ENCODE results near the gene GTPBP1. TPM values are rescaled to one million over a fixed set of nuclear protein-coding genes. Genes with fewer than 3 reads are reported as not detected.

The GTPBP1 gene
- polyA plus RNA-seq, 3 donors = 6.7 to 41.4 (median 12.7) TPM

GRCh38 chr22:38719196-38719595, 13.5 kb downstream of the GTPBP1 start:
- peaks cover 65 to 92% of the 10 kb centered on the region in 2 donors for H3K36me3 Mint-ChIP-seq
- no peak overlapping the region for H3K27ac Mint-ChIP-seq
- DNase-seq = no peak
- H3K4me3 Mint-ChIP-seq = no peak overlapping the region
- no peak overlapping the region for H3K27ac ChIP-seq (ENCODE audit: low read depth in 1 of 2, low read length in 2 of 2)
- intact Hi-C loops (cut with micrococcal nuclease) = no loop called here
- H3K4me1 ChIP-seq (ENCODE audit: control insufficient read depth in 1 of 2, insufficient read depth in 2 of 2, low read length in 2 of 2) = no peaks in the 10 kb centered on the region
- peaks cover 65% of the 10 kb centered on the region for H4K20me1 ChIP-seq (ENCODE audit: insufficient read depth, low read length)
- no peak overlapping the region for H3K9ac ChIP-seq (ENCODE audit: insufficient read depth, low read length, poor library complexity, severe bottlenecking)
- peaks cover 70 to 93% of the 10 kb centered on the region in 2 donors for H3K36me3 ChIP-seq (replicated peaks in 1 of 2; ENCODE audit: control insufficient read depth in 1 of 2, insufficient read depth in 2 of 2, low read length in 2 of 2)
- peaks cover 11% of the 10 kb centered on the region for H3K4me1 Mint-ChIP-seq
- 98% methylated on average over 6 of the region's 6 CpGs for WGBS (ENCODE audit: insufficient coverage)
- peaks cover 0 to 2% (median 0%) of the 10 kb centered on the region in 7 donors for H3K9me3 Mint-ChIP-seq
- no peak overlapping the region for H3K4me3 ChIP-seq (replicated peaks in 1 of 3; ENCODE audit: low read depth in 2 of 3, low read length in 3 of 3)
- H3K9me3 ChIP-seq (replicated peaks in 1 of 2; ENCODE audit: control insufficient read depth in 1 of 2, insufficient read depth in 1 of 2, low read length in 2 of 2) = no peaks in the 10 kb centered on the region
- TF ChIP-seq CTCF (IDR thresholded peaks at IDR 0.05) = no peak
- H3K27me3 ChIP-seq (ENCODE audit: control insufficient read depth in 2 of 2, insufficient read depth in 2 of 2, low read length in 2 of 2) = no peaks in the 10 kb centered on the region
- H2AFZ ChIP-seq (ENCODE audit: insufficient read depth, low read depth, low read length, poor library complexity, severe bottlenecking) = no peak overlapping the region
- H3K27me3 Mint-ChIP-seq (ENCODE audit: low read depth in 3 of 3) = no peaks in the 10 kb centered on the region
- H3K4me2 ChIP-seq (replicated peaks; ENCODE audit: extremely low read depth, low read length, poor library complexity, severe bottlenecking) = no peak overlapping the region
- peaks cover 26% of the 10 kb centered on the region for H3K79me2 ChIP-seq (ENCODE audit: insufficient read depth, low read length)

- 100% methylated on average over 1 of the region's 3 CpGs for WGBS (ENCODE audit: insufficient coverage)
- Mint-ChIP-seq H3K4me1 (peaks cover 1% of the 10 kb centered on the region), H3K4me3 (no peak overlapping the region), H3K27ac (no peak overlapping the region), H3K36me3 (peaks cover 76 to 95% of the 10 kb centered on the region in 2 donors), H3K27me3 (ENCODE audit: low read depth in 3 of 3) (no peaks in the 10 kb centered on the region), H3K9me3 (peaks cover 0 to 2% (median 0%) of the 10 kb centered on the region in 7 donors)
- Histone ChIP-seq H3K27me3 (ENCODE audit: control insufficient read depth in 2 of 2, insufficient read depth in 2 of 2, low read length in 2 of 2) (no peaks in the 10 kb centered on the region), H4K20me1 (ENCODE audit: insufficient read depth, low read length) (peaks cover 60% of the 10 kb centered on the region), H3K4me2 (replicated peaks; ENCODE audit: extremely low read depth, low read length, poor library complexity, severe bottlenecking) (no peak overlapping the region), H3K27ac (ENCODE audit: low read depth in 1 of 2, low read length in 2 of 2) (no peak overlapping the region), H3K36me3 (replicated peaks in 1 of 2; ENCODE audit: control insufficient read depth in 1 of 2, insufficient read depth in 2 of 2, low read length in 2 of 2) (peaks cover 79 to 96% of the 10 kb centered on the region in 2 donors), H3K4me3 (replicated peaks in 1 of 3; ENCODE audit: low read depth in 2 of 3, low read length in 3 of 3) (no peak overlapping the region), H2AFZ (ENCODE audit: insufficient read depth, low read depth, low read length, poor library complexity, severe bottlenecking) (no peak overlapping the region), H3K4me1 (ENCODE audit: control insufficient read depth in 1 of 2, insufficient read depth in 2 of 2, low read length in 2 of 2) (no peaks in the 10 kb centered on the region), H3K9me3 (replicated peaks in 1 of 2; ENCODE audit: control insufficient read depth in 1 of 2, insufficient read depth in 1 of 2, low read length in 2 of 2) (no peaks in the 10 kb centered on the region), H3K9ac (ENCODE audit: insufficient read depth, low read length, poor library complexity, severe bottlenecking) (no peak overlapping the region), H3K79me2 (ENCODE audit: insufficient read depth, low read length) (peaks cover 14% of the 10 kb centered on the region)
- no peak for TF ChIP-seq CTCF (IDR thresholded peaks at IDR 0.05)
- intact Hi-C loops (cut with micrococcal nuclease) = no loop called here
- DNase-seq = no peak
These were observed 14.6 kb downstream of the GTPBP1 start for GRCh38 chr22:38720350-38720749.
